NB4 (cell line): ENCODE results near the gene SHB.

Source experiments
- DNase-seq: peaks from one replicate; pipeline ENCODE4 v3.0.0; 2010; ENCODE audit warnings: low read depth
- H3K4me3 ChIP-seq: one replicate; pipeline ENCODE4 v1.5.1; 2011; ENCODE audit warnings: mild to moderate bottlenecking, low read depth, low read length, moderate library complexity
- CTCF ChIP-seq: IDR thresholded peaks from one replicate; pipeline ENCODE4 v1.5.1; 2012; ENCODE audit warnings: low read depth, low read length
- MAX ChIP-seq: IDR thresholded peaks from 2 replicates; pipeline ENCODE4 v1.6.1; 2011; ENCODE audit warnings: low read depth, low read length
- MYC ChIP-seq: IDR thresholded peaks from 2 replicates; pipeline ENCODE4 v1.6.1; 2011; ENCODE audit warnings: low read depth, low read length
- POLR2A ChIP-seq: IDR thresholded peaks from 2 replicates; pipeline ENCODE4 v1.6.1; 2011; ENCODE audit warnings: mild to moderate bottlenecking; ENCODE audit not compliant: insufficient read length; ENCODE audit errors: extremely low read depth

Gene SHB

GRCh38 chr9:38037981-38038306, 31.1 kb downstream of the SHB start:
- no peak for DNase-seq
- no peak overlapping the region for H3K4me3 ChIP-seq
- TF ChIP-seq CTCF, result no peak
- no peak for TF ChIP-seq MYC
- no peak for TF ChIP-seq POLR2A

GRCh38 chr9:38036359-38037084, 32.5 kb downstream of the SHB start:
- no peak overlapping the region for H3K4me3 ChIP-seq
- TF ChIP-seq POLR2A (no peak), MAX (no peak), CTCF (no peak), MYC (no peak)
- peak; percentile 24 for DNase-seq

- DNase-seq, result peak; percentile 23
- H3K4me3 ChIP-seq, result no peak overlapping the region
- TF ChIP-seq MAX (no peak), MYC (no peak), POLR2A (no peak), CTCF (no peak)
These were observed 33.2 kb downstream of the SHB start for GRCh38 chr9:38035873-38036272.

GRCh38 chr9:38033941-38034340, 35.1 kb downstream of the SHB start:
- no peak for DNase-seq
- TF ChIP-seq POLR2A (no peak), CTCF (no peak), MYC (no peak)
- no peak overlapping the region for H3K4me3 ChIP-seq

- no peak overlapping the region for H3K4me3 ChIP-seq
- DNase-seq, result no peak
- TF ChIP-seq POLR2A (no peak), MYC (no peak), MAX (no peak), CTCF (no peak)
These were observed 36.5 kb downstream of the SHB start for GRCh38 chr9:38032266-38033110.

GRCh38 chr9:38031594-38031993, 37.4 kb downstream of the SHB start:
- H3K4me3 ChIP-seq, result no peak overlapping the region
- DNase-seq, result no peak
- TF ChIP-seq MAX (no peak), MYC (no peak)
